ENCODE results near the gene PLCG2. TPM values are rescaled to one million over a fixed set of nuclear protein-coding genes. Genes with fewer than 3 reads are reported as not detected.

The PLCG2 gene
- total RNA-seq, 2 experiments from 2014 or later = 196 to 485 TPM

DNA sequence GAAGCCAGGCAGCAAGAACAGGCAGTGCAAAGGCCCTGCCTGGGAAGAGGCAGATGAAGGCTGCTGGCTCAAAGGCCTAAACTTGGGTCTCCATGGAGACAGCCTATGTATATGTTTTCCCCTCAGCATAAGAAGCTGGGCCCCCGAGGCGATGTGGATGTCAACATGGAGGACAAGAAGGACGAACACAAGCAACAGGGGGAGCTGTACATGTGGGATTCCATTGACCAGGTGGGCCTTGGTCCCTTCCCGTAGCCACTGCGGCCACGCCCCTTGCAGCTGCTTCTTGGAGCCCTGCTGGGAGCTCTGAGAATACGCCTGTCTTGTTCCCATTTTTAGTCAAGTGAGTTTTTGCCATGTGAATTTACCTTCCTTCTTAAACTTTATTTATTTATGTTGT lies 126.2 kb downstream of the PLCG2 start:
- Histone ChIP-seq H3K79me2 (ENCODE audit: insufficient read depth, low read depth, low read length) (no peaks in the 10 kb centered on the region), H3K9me2 (ENCODE audit: insufficient read depth, low read length) (no peaks in the 10 kb centered on the region), H2AFZ (ENCODE audit: low read length) (no peak overlapping the region), H4K20me1 (ENCODE audit: insufficient read depth, low read length) (no peaks in the 10 kb centered on the region), H3K4me2 (ENCODE audit: low read length) (no peak overlapping the region), H3K9me3 (ENCODE audit: low read length) (no peaks in the 10 kb centered on the region), H3K4me1 (ENCODE audit: insufficient read depth, low read length, poor library complexity, severe bottlenecking) (no peaks in the 10 kb centered on the region), H3K4me3 (ENCODE audit: low read depth, low read length, poor library complexity, severe bottlenecking) (no peak overlapping the region), H3K27ac (ENCODE audit: low read depth, low read length, poor library complexity, severe bottlenecking) (no peak overlapping the region), H3K36me3 (ENCODE audit: insufficient read depth, low read length) (peaks cover 96% of the 10 kb centered on the region)
- no peak for TF ChIP-seq EZH2phosphoT487 (IDR thresholded peaks at IDR 0.05; ENCODE audit: borderline replicate concordance, low read depth, low read length)
- TF ChIP-seq, protein P1, sequence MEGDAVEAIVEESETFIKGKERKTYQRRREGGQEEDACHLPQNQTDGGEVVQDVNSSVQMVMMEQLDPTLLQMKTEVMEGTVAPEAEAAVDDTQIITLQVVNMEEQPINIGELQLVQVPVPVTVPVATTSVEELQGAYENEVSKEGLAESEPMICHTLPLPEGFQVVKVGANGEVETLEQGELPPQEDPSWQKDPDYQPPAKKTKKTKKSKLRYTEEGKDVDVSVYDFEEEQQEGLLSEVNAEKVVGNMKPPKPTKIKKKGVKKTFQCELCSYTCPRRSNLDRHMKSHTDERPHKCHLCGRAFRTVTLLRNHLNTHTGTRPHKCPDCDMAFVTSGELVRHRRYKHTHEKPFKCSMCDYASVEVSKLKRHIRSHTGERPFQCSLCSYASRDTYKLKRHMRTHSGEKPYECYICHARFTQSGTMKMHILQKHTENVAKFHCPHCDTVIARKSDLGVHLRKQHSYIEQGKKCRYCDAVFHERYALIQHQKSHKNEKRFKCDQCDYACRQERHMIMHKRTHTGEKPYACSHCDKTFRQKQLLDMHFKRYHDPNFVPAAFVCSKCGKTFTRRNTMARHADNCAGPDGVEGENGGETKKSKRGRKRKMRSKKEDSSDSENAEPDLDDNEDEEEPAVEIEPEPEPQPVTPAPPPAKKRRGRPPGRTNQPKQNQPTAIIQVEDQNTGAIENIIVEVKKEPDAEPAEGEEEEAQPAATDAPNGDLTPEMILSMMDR (conservative IDR thresholded peaks at IDR 0.05; ENCODE audit: low read length) = no peak
- CTCF ChIA-PET (ENCODE audit: unreplicated experiment) = no interaction called here
- BruUV-seq (replicated peaks) = no TSS peak
- DNase-seq (ENCODE audit: low spot score) = no peak
- POLR2A ChIA-PET = no interaction called here
- intact Hi-C loops (cut with micrococcal nuclease; ENCODE audit: unreplicated experiment) = no loop called here

DNA sequence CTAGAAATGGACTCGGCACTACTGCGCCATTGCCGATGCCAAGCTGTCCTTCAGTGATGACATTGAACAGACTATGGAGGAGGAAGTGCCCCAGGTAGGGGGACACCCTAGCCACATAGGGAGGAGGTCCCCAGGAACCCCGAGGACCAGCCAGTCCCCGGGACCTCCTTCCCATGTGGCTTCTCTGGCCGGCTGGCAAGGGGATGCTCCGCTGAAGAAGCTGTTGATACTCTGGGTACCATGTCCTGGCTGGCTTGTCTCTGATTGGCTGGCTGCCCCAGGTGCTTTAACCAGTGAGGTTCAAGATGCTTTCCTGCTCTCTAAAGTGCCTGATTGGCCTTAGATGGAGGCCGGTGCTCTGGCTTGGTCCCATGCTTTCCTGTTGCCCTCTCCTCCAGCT lies 128.6 kb downstream of the PLCG2 start:
- peaks cover 93% of the 10 kb centered on the region for H3K36me3 ChIP-seq (ENCODE audit: insufficient read depth, low read length)
- DNase-seq (ENCODE audit: low spot score) = no peak

GRCh38 chr16:81908466-81909262 lies 129.6 kb downstream of the PLCG2 start:
- TF ChIP-seq EZH2phosphoT487 (IDR thresholded peaks at IDR 0.05; ENCODE audit: borderline replicate concordance, low read depth, low read length) = no peak
- TF ChIP-seq, protein P1 (conservative IDR thresholded peaks at IDR 0.05; ENCODE audit: low read length) = no peak
- peaks cover 93% of the 10 kb centered on the region for H3K36me3 ChIP-seq (ENCODE audit: insufficient read depth, low read length)
- ChIA-PET CTCF (ENCODE audit: unreplicated experiment) (no interaction called here), POLR2A (no interaction called here)
- H3K4me3 ChIP-seq (ENCODE audit: low read depth, low read length, poor library complexity, severe bottlenecking) = no peak overlapping the region
- no peak overlapping the region for H3K27ac ChIP-seq (ENCODE audit: low read depth, low read length, poor library complexity, severe bottlenecking)
- DNase-seq (ENCODE audit: low spot score) = no peak
- H3K9me3 ChIP-seq (ENCODE audit: low read length) = no peaks in the 10 kb centered on the region
- no peaks in the 10 kb centered on the region for H4K20me1 ChIP-seq (ENCODE audit: insufficient read depth, low read length)
- no peaks in the 10 kb centered on the region for H3K79me2 ChIP-seq (ENCODE audit: insufficient read depth, low read depth, low read length)
- no peak overlapping the region for H3K4me2 ChIP-seq (ENCODE audit: low read length)
- H3K9me2 ChIP-seq (ENCODE audit: insufficient read depth, low read length) = no peaks in the 10 kb centered on the region
- no peak overlapping the region for H2AFZ ChIP-seq (ENCODE audit: low read length)
- no TSS peak for BruUV-seq (replicated peaks)
- no peaks in the 10 kb centered on the region for H3K4me1 ChIP-seq (ENCODE audit: insufficient read depth, low read length, poor library complexity, severe bottlenecking)
- intact Hi-C loops (cut with micrococcal nuclease; ENCODE audit: unreplicated experiment) = no loop called here

More for the DNA sequence above, 128.6 kb downstream of the PLCG2 start:
- intact Hi-C loops (cut with micrococcal nuclease; ENCODE audit: unreplicated experiment) = no loop called here
- Histone ChIP-seq H3K27ac (ENCODE audit: low read depth, low read length, poor library complexity, severe bottlenecking) (no peak overlapping the region), H3K9me3 (ENCODE audit: low read length) (no peaks in the 10 kb centered on the region), H3K4me1 (ENCODE audit: insufficient read depth, low read length, poor library complexity, severe bottlenecking) (no peaks in the 10 kb centered on the region), H3K9me2 (ENCODE audit: insufficient read depth, low read length) (no peaks in the 10 kb centered on the region), H4K20me1 (ENCODE audit: insufficient read depth, low read length) (no peaks in the 10 kb centered on the region), H2AFZ (ENCODE audit: low read length) (no peak overlapping the region), H3K79me2 (ENCODE audit: insufficient read depth, low read depth, low read length) (no peaks in the 10 kb centered on the region), H3K4me2 (ENCODE audit: low read length) (no peak overlapping the region), H3K4me3 (ENCODE audit: low read depth, low read length, poor library complexity, severe bottlenecking) (no peak overlapping the region)
- CTCF ChIA-PET (ENCODE audit: unreplicated experiment) = no interaction called here
- TF ChIP-seq EZH2phosphoT487 (IDR thresholded peaks at IDR 0.05; ENCODE audit: borderline replicate concordance, low read depth, low read length) = no peak
- TF ChIP-seq, protein P1 (conservative IDR thresholded peaks at IDR 0.05; ENCODE audit: low read length) = no peak
- POLR2A ChIA-PET = no interaction called here
- no TSS peak for BruUV-seq (replicated peaks)

All from OCI-LY7 (cell line).